ENCODE data around the gene FEZF1. TPM values are rescaled to one million over a fixed set of nuclear protein-coding genes. Genes with fewer than 3 reads are reported as not detected.
"Not testable (repeated sequence)": the region's sequence is repeated elsewhere in the genome, so short reads cannot be mapped to it uniquely, and the experiment has no call there.

Gene FEZF1
- total and polyA plus RNA-seq, 4 donors: 0.04 to 0.18 TPM; not detected in 2

DNA sequence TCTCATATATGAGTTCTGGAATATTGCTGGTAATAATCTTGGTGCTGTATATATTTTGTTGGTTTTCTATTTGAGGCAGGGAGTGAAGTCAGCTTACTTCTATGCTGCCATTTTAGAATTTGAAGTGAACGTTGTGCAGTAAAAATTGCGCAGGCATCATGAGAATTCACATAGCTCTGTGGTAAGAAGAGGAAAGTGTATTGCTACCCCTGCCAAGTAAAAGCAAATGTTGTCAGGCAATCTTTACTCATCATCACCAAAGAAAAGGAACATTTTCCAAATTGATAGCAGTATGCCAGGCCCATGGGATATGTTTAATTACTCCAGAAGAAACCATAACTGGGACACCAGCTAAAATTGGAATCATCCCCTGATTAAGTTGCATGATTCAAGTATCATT, 13.4 kb downstream of the FEZF1 start:
- ATAC-seq (ENCODE audit: insufficient read depth, low FRiP score) (no peak), DNase-seq (no peak)
- Histone ChIP-seq H3K27ac (ENCODE audit: low read depth in 1 of 2, low read length in 1 of 2) (no peak overlapping the region), H3K4me3 (no peak overlapping the region), H3K4me1 (ENCODE audit: control insufficient read depth in 5 of 5, insufficient read depth in 5 of 5, low read length in 5 of 5) (no peaks in the 10 kb centered on the region), H3K9me3 (ENCODE audit: control insufficient read depth in 4 of 4, insufficient read depth in 3 of 4, low read length in 3 of 4) (peaks cover 0 to 6% (median 4%) of the 10 kb centered on the region in 4 donors), H3K27me3 (ENCODE audit: control insufficient read depth in 3 of 3, insufficient read depth in 3 of 3, low read length in 2 of 3) (peaks cover 0 to 19% (median 12%) of the 10 kb centered on the region in 3 donors), H3K9ac (ENCODE audit: insufficient read depth in 1 of 2, low read length in 2 of 2) (no peak overlapping the region), H3K36me3 (ENCODE audit: control insufficient read depth in 4 of 4, insufficient read depth in 4 of 4, low read length in 4 of 4) (no peaks in the 10 kb centered on the region)
- WGBS, 2 donors: 87 to 92% methylated on average over 2 of the region's 2 CpGs
- TF ChIP-seq, protein P1, sequence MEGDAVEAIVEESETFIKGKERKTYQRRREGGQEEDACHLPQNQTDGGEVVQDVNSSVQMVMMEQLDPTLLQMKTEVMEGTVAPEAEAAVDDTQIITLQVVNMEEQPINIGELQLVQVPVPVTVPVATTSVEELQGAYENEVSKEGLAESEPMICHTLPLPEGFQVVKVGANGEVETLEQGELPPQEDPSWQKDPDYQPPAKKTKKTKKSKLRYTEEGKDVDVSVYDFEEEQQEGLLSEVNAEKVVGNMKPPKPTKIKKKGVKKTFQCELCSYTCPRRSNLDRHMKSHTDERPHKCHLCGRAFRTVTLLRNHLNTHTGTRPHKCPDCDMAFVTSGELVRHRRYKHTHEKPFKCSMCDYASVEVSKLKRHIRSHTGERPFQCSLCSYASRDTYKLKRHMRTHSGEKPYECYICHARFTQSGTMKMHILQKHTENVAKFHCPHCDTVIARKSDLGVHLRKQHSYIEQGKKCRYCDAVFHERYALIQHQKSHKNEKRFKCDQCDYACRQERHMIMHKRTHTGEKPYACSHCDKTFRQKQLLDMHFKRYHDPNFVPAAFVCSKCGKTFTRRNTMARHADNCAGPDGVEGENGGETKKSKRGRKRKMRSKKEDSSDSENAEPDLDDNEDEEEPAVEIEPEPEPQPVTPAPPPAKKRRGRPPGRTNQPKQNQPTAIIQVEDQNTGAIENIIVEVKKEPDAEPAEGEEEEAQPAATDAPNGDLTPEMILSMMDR (IDR thresholded peaks at IDR 0.05; ENCODE audit: control extremely low read depth, extremely low read depth): no peak

DNA sequence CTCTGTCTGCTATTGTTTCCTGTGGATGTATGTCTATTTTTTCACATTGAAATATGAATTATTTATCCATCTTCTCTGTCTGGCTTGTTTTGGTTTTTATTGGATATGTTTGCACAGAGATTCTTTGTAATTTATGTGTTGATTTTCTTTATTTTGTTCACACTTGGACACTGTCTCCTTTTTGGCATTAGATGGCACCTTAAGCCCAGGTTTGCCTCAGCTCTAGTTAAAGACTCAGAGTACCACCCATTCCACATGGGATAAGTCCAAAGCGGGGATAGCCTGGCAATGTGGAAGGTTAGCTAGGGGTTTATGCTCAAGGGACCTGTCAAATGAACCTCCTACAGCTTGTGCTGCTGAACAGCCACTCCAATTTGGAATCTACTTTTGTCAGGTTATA, 14.1 kb downstream of the FEZF1 start:
- no peak overlapping the region for H3K9ac ChIP-seq (ENCODE audit: insufficient read depth in 1 of 2, low read length in 2 of 2)
- no peaks in the 10 kb centered on the region for H3K36me3 ChIP-seq (ENCODE audit: control insufficient read depth in 4 of 4, insufficient read depth in 4 of 4, low read length in 4 of 4)
- H3K9me3 ChIP-seq (ENCODE audit: control insufficient read depth in 4 of 4, insufficient read depth in 3 of 4, low read length in 3 of 4): peaks cover 0 to 4% (median 4%) of the 10 kb centered on the region in 4 donors
- H3K4me1 ChIP-seq (ENCODE audit: control insufficient read depth in 5 of 5, insufficient read depth in 5 of 5, low read length in 5 of 5): no peaks in the 10 kb centered on the region
- TF ChIP-seq, protein P1 (IDR thresholded peaks at IDR 0.05; ENCODE audit: control extremely low read depth, extremely low read depth): no peak
- 88 to 92% methylated on average over 1 of the region's 1 CpG for WGBS, 2 donors
- ATAC-seq (ENCODE audit: insufficient read depth, low FRiP score) (no peak), DNase-seq (no peak)
- H3K27me3 ChIP-seq (ENCODE audit: control insufficient read depth in 3 of 3, insufficient read depth in 3 of 3, low read length in 2 of 3): peaks cover 0 to 12% (median 6%) of the 10 kb centered on the region in 3 donors
- H3K4me3 ChIP-seq: no peak overlapping the region
- H3K27ac ChIP-seq (ENCODE audit: low read depth in 1 of 2, low read length in 1 of 2): no peak overlapping the region

DNA sequence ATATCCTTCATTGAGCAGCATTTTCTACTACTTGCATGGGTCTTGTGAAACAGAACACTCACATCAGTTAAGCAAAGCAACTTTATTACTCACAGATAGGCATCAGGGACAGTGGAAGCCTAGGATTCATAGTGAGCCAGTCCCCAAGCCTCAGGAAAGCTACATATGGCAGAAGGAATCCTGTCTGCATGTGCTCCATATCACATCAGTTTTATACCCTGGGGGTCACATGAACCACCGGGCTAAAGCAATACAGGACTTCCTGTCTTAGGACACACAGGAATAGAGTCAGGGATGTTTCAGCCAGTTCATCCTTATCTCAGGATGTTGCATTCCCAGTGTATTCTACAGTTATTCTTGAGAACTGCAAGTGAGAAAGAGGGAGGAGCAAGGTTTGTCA, 15.1 kb downstream of the FEZF1 start:
- H3K36me3 ChIP-seq (ENCODE audit: control insufficient read depth in 4 of 4, insufficient read depth in 4 of 4, low read length in 4 of 4): no peaks in the 10 kb centered on the region
- peaks cover 0 to 4% (median 4%) of the 10 kb centered on the region in 4 donors for H3K9me3 ChIP-seq (ENCODE audit: control insufficient read depth in 4 of 4, insufficient read depth in 3 of 4, low read length in 3 of 4)
- TF ChIP-seq, protein P1 (IDR thresholded peaks at IDR 0.05; ENCODE audit: control extremely low read depth, extremely low read depth): no peak
- H3K27me3 ChIP-seq (ENCODE audit: control insufficient read depth in 3 of 3, insufficient read depth in 3 of 3, low read length in 2 of 3): peaks cover 0 to 7% (median 0%) of the 10 kb centered on the region in 3 donors
- ATAC-seq (ENCODE audit: insufficient read depth, low FRiP score) (no peak), DNase-seq (no peak)
- no peak overlapping the region for H3K9ac ChIP-seq (ENCODE audit: insufficient read depth in 1 of 2, low read length in 2 of 2)
- no peak overlapping the region for H3K4me3 ChIP-seq
- H3K27ac ChIP-seq (ENCODE audit: low read depth in 1 of 2, low read length in 1 of 2): no peak overlapping the region
- no peaks in the 10 kb centered on the region for H3K4me1 ChIP-seq (ENCODE audit: control insufficient read depth in 5 of 5, insufficient read depth in 5 of 5, low read length in 5 of 5)
- WGBS, 2 donors: 39 to 40% methylated on average over 1 of the region's 1 CpG

DNA sequence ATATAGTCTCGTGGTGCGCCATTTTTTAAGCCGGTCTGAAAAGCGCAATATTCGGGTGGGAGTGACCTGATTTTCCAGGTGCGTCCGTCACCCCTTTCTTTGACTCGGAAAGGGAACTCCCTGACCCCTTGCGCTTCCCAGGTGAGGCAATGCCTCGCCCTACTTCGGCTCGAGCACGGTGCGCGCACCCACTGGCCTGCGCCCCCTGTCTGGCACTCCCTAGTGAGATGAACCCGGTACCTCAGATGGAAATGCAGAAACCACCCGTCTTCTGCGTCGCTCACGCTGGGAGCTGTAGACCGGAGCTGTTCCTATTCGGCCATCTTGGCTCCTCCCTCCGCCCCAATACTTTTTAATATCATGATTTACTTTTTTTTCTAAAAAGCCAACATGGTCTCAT, 19.9 kb downstream of the FEZF1 start:
- H3K9ac ChIP-seq (ENCODE audit: insufficient read depth in 1 of 2, low read length in 2 of 2); H3K36me3 ChIP-seq (ENCODE audit: control insufficient read depth in 4 of 4, insufficient read depth in 4 of 4, low read length in 4 of 4); H3K4me3 ChIP-seq; DNase-seq; H3K27me3 ChIP-seq (ENCODE audit: control insufficient read depth in 3 of 3, insufficient read depth in 3 of 3, low read length in 2 of 3); H3K4me1 ChIP-seq (ENCODE audit: control insufficient read depth in 5 of 5, insufficient read depth in 5 of 5, low read length in 5 of 5); H3K9me3 ChIP-seq (ENCODE audit: control insufficient read depth in 4 of 4, insufficient read depth in 3 of 4, low read length in 3 of 4); ATAC-seq (ENCODE audit: insufficient read depth, low FRiP score); H3K27ac ChIP-seq (ENCODE audit: low read depth in 1 of 2, low read length in 1 of 2): not testable (repeated sequence)
- 90 to 94% methylated on average over 14 to 16 of the region's 24 CpGs for WGBS, 2 donors
